ENCODE measurements around the gene DOK6. TPM values are rescaled to one million over a fixed set of nuclear protein-coding genes. Genes with fewer than 3 reads are reported as not detected.

Gene DOK6
- total and polyA plus RNA-seq, 2 donors (not counting 3 experiments of a cell fraction or from before 2014, with no cell fraction given): under 0.01 TPM; not detected in 1

GRCh38 chr18:69754108-69754507, 353.4 kb downstream of the DOK6 start:
- CTCF ChIA-PET: no interaction called here
- Histone ChIP-seq H3K9ac (replicated peaks; ENCODE audit: extremely low read depth, insufficient read depth, low read length) (no peak overlapping the region), H3K9me1 (replicated peaks; ENCODE audit: control insufficient read depth, extremely low read depth, insufficient read depth, low read length) (no peaks in the 10 kb centered on the region), H3K4me3 (replicated peaks in 1 of 3; ENCODE audit: insufficient read depth in 1 of 3, low read depth in 1 of 3, low read length in 3 of 3) (no peak overlapping the region), H3K4me2 (ENCODE audit: insufficient read depth, low read length) (no peak overlapping the region), H3K27ac (ENCODE audit: insufficient read depth, low read depth, low read length) (no peak overlapping the region), H3K79me2 (ENCODE audit: control insufficient read depth, insufficient read depth, low read length) (no peaks in the 10 kb centered on the region), H2AFZ (ENCODE audit: low read depth, low read length) (no peak overlapping the region), H4K20me1 (replicated peaks; ENCODE audit: control insufficient read depth, extremely low read depth, insufficient read depth, low read length) (no peaks in the 10 kb centered on the region), H3K36me3 (ENCODE audit: control insufficient read depth in 2 of 2, extremely low read depth in 1 of 2, insufficient read depth in 2 of 2, low read length in 2 of 2) (no peaks in the 10 kb centered on the region), H3K4me1 (ENCODE audit: control insufficient read depth, extremely low read depth, insufficient read depth, low read length) (no peaks in the 10 kb centered on the region), H3K27me3 (ENCODE audit: control insufficient read depth in 2 of 2, insufficient read depth in 2 of 2, low read length in 2 of 2) (no peaks in the 10 kb centered on the region), H3K9me3 (replicated peaks; ENCODE audit: control insufficient read depth, insufficient read depth, low read length) (no peaks in the 10 kb centered on the region)
- no TSS peak for BruUV-seq (replicated peaks)
- no peak for DNase-seq (ENCODE audit: low read depth, low spot score)
- intact Hi-C loops (cut with micrococcal nuclease): no loop called here
- no peak for FAIRE-seq
- no peak for TF ChIP-seq EZH2 (IDR thresholded peaks at IDR 0.05; ENCODE audit: borderline replicate concordance, low read depth, low read length, severe bottlenecking)
- no peak for TF ChIP-seq FOS (IDR thresholded peaks at IDR 0.05; ENCODE audit: borderline replicate concordance, insufficient read depth, low read length)
- no peak for TF ChIP-seq POLR2AphosphoS5 (IDR thresholded peaks at IDR 0.05; ENCODE audit: insufficient read depth, low read depth, low read length)
- TF ChIP-seq, protein P1, sequence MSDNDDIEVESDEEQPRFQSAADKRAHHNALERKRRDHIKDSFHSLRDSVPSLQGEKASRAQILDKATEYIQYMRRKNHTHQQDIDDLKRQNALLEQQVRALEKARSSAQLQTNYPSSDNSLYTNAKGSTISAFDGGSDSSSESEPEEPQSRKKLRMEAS (IDR thresholded peaks at IDR 0.05; ENCODE audit: insufficient read depth, insufficient read length): no peak
- no peak for TF ChIP-seq JUN (IDR thresholded peaks at IDR 0.05; ENCODE audit: borderline replicate concordance, insufficient read depth, insufficient read length, low read depth)
- no peak for TF ChIP-seq MYC (IDR thresholded peaks at IDR 0.05; ENCODE audit: low read depth, low read length)
- TF ChIP-seq GATA2 (IDR thresholded peaks at IDR 0.05; ENCODE audit: insufficient read depth, insufficient read length, low read depth, low read length): no peak
- no peak for TF ChIP-seq CTCF (IDR thresholded peaks at IDR 0.05; ENCODE audit: extremely low read depth in 1 of 2, insufficient read depth in 1 of 2, low read depth in 1 of 2, low read length in 2 of 2)
- no peak for TF ChIP-seq POLR2A (IDR thresholded peaks at IDR 0.05; ENCODE audit: low read depth, low read length)
- POLR2A ChIA-PET: no interaction called here
- dilution Hi-C loops (cut with MboI; ENCODE audit: extremely low pct_ligation_motif_present, low sequenced_read_pairs): no loop called here

Data from endothelial cell of umbilical vein (primary cell).